AG09309 (cell line): ENCODE results near the gene PDE4D.
A peak's percentile ranks its signal among the peaks of the same experiment; 100 is the strongest.

Source experiments
- DNase-seq: peaks from one replicate; pipeline ENCODE4 v3.0.0-alpha.2; 2010; ENCODE audit warnings: low read depth
- H3K4me3 ChIP-seq: 2 replicates; pipeline ENCODE4 v1.5.1; 2011; ENCODE audit warnings: mild to moderate bottlenecking, low read depth, low read length, moderate library complexity; ENCODE audit not compliant: control insufficient read depth
- TF ChIP-seq, protein P1 (sequence below): IDR thresholded peaks from 2 replicates; pipeline ENCODE4 v1.5.1; 2011; ENCODE audit warnings: mild to moderate bottlenecking, low read depth, low read length, inconsistent platforms; ENCODE audit not compliant: insufficient read depth, control insufficient read depth; ENCODE audit errors: missing control alignments

Gene PDE4D

DNA sequence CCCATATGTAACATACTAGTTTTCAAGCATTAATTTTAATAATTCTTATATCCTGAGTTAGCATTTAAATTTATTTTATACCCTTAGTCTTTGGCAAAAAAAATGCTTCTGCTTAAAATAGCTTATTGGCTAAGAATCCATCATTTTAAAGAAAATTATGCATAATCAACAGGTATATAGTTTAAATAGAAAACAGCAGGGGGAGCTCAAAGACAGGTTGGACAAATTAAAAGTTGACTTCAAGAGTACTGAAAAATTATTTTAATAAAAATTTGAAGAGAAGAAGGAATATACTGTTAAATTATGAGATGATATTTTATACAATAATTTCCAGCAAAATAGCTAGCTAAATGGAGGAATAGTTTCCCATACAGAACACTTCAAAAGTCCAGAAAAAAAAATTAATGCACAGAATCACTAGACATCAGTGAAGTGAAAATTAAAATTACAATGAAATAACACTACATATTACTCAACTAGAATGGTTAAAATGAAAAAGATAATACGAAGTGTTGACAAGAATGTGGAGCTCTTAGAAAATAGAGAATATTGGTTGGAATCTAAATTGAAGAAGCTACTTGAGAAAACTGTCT, 387.1 kb downstream of the PDE4D start:
- TF ChIP-seq, protein P1, sequence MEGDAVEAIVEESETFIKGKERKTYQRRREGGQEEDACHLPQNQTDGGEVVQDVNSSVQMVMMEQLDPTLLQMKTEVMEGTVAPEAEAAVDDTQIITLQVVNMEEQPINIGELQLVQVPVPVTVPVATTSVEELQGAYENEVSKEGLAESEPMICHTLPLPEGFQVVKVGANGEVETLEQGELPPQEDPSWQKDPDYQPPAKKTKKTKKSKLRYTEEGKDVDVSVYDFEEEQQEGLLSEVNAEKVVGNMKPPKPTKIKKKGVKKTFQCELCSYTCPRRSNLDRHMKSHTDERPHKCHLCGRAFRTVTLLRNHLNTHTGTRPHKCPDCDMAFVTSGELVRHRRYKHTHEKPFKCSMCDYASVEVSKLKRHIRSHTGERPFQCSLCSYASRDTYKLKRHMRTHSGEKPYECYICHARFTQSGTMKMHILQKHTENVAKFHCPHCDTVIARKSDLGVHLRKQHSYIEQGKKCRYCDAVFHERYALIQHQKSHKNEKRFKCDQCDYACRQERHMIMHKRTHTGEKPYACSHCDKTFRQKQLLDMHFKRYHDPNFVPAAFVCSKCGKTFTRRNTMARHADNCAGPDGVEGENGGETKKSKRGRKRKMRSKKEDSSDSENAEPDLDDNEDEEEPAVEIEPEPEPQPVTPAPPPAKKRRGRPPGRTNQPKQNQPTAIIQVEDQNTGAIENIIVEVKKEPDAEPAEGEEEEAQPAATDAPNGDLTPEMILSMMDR, result peak; percentile 35
- H3K4me3 ChIP-seq, result no peak overlapping the region
- no peak for DNase-seq

DNA sequence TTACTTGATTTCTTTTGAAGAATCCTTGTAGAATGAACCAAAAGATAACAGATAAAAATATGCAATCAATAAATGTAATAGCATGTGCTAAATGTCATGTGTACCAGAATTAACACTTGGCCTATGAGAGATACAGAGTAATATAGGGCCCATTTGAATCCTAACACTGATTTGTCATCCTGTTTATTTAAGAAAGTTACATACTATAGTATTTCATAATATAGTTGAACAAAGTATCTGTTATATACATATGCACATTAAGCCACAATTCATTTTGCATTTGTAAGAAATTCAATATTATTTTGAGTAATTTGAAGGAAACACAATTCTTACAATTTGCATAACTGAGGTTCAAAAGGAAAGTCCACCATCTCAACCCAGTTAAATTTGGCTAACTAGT, 389.5 kb downstream of the PDE4D start:
- no peak overlapping the region for H3K4me3 ChIP-seq
- TF ChIP-seq, protein P1, result no peak
- no peak for DNase-seq

DNA sequence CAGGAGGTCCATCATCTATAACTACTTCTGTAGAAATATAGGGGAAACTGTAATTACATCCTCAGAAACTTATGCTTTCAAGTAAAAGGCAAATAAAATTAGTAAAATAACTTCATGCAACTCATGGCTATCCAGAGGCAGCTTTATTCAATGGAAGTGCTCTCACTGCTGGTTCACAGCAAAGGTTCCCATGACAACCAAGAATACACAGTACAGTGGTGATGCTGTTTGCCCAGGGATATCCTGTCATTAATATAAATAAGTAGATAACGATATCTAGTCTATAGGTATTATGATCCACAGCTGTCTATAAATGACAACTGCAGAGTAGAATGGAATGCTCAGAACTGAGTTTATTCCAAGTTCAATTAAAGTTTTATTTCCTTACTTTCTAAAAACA, 390.3 kb downstream of the PDE4D start:
- no peak for DNase-seq
- TF ChIP-seq, protein P1, result no peak
- H3K4me3 ChIP-seq, result no peak overlapping the region

DNA sequence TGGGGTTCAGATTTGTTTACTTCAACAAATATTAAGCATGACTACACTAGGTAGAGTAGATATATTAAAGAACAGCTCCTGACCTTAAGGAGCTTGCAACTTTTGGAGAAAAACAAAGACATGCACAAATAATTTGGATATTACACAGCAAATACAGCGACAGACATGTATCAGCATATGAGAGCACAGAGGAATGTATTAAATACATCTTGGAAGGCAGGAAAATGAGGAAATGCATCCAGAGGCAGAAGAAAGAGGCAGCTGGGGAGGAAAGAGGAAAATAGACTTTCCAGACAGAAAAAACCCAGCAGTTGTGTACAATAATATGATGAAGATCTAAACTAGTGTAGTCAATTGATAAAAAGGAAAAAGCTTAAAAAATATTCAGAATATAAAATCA, 392.2 kb downstream of the PDE4D start:
- TF ChIP-seq, protein P1, result no peak
- no peak overlapping the region for H3K4me3 ChIP-seq
- DNase-seq, result no peak

DNA sequence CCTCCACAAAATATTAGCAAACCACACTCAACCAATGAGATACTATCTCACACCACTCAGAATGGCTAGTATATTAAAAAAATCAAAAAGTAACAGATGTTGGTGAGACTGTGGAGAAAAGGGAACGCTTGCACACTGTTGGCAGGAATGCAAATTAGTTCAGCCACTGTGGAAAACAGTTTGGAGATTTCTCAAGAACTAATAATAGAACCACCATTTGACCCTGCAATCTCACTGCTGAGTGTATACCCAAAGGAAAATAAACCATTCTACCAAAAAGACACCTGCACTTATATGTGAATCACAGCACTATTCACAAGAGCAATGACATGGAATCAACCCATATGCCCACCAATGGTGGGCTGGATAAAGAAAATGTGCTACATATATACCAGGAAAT, 393.5 kb downstream of the PDE4D start:
- TF ChIP-seq, protein P1, result no peak
- H3K4me3 ChIP-seq, result no peak overlapping the region
- DNase-seq, result no peak

DNA sequence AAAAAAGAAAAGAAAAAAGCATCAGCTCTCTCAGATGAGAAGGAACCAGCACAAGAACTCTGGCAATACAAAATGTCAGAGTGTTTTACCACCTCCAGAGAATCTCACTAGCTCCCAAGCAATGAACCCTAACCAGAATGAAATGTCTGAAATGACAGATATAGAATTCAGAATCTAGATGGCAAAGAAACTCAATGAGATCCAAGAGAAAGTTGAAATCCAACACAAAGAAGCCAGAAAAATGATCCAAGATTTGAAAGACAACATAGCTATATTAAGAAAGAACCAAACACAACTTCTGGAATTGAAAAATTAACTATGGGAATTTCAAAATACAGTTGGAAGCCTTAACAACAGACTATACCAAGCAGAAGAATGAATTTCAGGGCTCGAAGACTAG, 396.3 kb downstream of the PDE4D start:
- no peak for DNase-seq
- H3K4me3 ChIP-seq, result no peak overlapping the region
- TF ChIP-seq, protein P1, result no peak
